HUES6 (cell line): ENCODE measurements around the gene RNF135.
"Not testable (repeated sequence)": the region's sequence is repeated elsewhere in the genome, so short reads cannot be mapped to it uniquely, and the experiment has no call there.

Experiments used
- H3K27ac ChIP-seq: 2 replicates; pipeline ENCODE4 v1.7.0; 2013; ENCODE audit warnings: low read depth, mild to moderate bottlenecking, low read length, inconsistent platforms
- H3K27me3 ChIP-seq: 2 replicates; pipeline ENCODE4 v1.6.1; 2013; ENCODE audit warnings: low read length; ENCODE audit not compliant: control insufficient read depth, insufficient read depth
- H3K36me3 ChIP-seq: 2 replicates; pipeline ENCODE4 v1.6.1; 2013; ENCODE audit warnings: low read length; ENCODE audit not compliant: control insufficient read depth, insufficient read depth
- H3K4me1 ChIP-seq: 2 replicates; pipeline ENCODE4 v1.6.1; 2013; ENCODE audit warnings: low read length; ENCODE audit not compliant: control insufficient read depth, insufficient read depth
- H3K4me3 ChIP-seq: 2 replicates; pipeline ENCODE4 v1.5.1; 2013; ENCODE audit warnings: low read depth, low read length
- H3K9ac ChIP-seq: one replicate; pipeline ENCODE4 v1.6.1; 2013; ENCODE audit warnings: mild to moderate bottlenecking, low read length
- H3K9me3 ChIP-seq: 2 replicates; pipeline ENCODE4 v1.6.1; 2013; ENCODE audit warnings: low read depth, low read length; ENCODE audit not compliant: control insufficient read depth, insufficient read depth

RNF135 gene

GRCh38 chr17:30931582-30931981 lies 39.3 kb upstream of the RNF135 start:
- H3K27ac ChIP-seq, H3K9me3 ChIP-seq, H3K9ac ChIP-seq, H3K36me3 ChIP-seq, H3K4me1 ChIP-seq, H3K4me3 ChIP-seq, H3K27me3 ChIP-seq: not testable (repeated sequence)

- H3K36me3 ChIP-seq = no peaks in the 10 kb centered on the region
- H3K9me3 ChIP-seq = no peaks in the 10 kb centered on the region
- no peak overlapping the region for H3K27ac ChIP-seq
- H3K4me1 ChIP-seq = no peaks in the 10 kb centered on the region
- H3K4me3 ChIP-seq = no peak overlapping the region
- H3K9ac ChIP-seq = no peak overlapping the region
- H3K27me3 ChIP-seq = no peaks in the 10 kb centered on the region
These were observed 36.9 kb upstream of the RNF135 start for GRCh38 chr17:30933966-30934365.

GRCh38 chr17:30939051-30939689 lies 31.7 kb upstream of the RNF135 start:
- no peak overlapping the region for H3K4me3 ChIP-seq
- no peaks in the 10 kb centered on the region for H3K9me3 ChIP-seq
- no peaks in the 10 kb centered on the region for H3K36me3 ChIP-seq
- no peaks in the 10 kb centered on the region for H3K27me3 ChIP-seq
- H3K4me1 ChIP-seq = no peaks in the 10 kb centered on the region
- no peak overlapping the region for H3K27ac ChIP-seq
- no peak overlapping the region for H3K9ac ChIP-seq

DNA sequence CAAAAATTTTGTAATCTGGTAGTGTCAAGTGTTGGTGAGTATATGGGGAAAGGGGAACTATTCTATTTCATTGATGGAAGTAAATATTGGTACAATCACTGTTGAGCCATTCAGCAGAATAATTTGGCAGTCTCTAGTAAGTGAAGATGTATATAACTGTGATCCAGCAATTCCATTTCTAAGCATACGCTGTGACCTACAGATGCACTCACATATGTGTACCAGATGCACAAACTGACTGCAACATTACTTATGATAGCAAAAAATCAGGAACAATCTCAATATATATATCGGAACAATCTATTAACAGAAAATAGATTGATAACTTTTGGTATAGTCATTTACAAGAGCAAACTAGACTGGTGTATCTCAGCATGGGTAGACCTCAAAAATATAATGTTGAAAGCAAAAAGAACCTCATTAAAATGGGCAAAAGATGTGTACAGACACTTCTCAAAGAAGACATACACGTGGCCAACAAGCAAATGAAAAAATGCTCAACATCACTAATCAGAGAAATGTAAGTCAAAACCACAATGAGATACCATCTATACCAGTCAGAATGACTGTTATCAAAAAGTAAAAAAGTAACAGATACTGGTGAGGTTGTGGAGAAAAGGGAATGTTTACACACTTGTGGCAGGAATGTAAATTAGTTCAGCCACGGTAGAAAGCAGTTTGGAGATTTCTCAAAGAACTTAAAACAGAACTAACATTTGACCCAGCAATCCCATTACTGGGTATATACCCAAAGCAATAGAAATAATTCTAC lies 28.3 kb upstream of the RNF135 start:
- Histone ChIP-seq H3K9me3 (no peaks in the 10 kb centered on the region), H3K36me3 (no peaks in the 10 kb centered on the region), H3K9ac (no peak overlapping the region), H3K27me3 (no peaks in the 10 kb centered on the region), H3K4me3 (no peak overlapping the region), H3K4me1 (no peaks in the 10 kb centered on the region), H3K27ac (no peak overlapping the region)

- H3K4me3 ChIP-seq = no peak overlapping the region
- H3K4me1 ChIP-seq = no peaks in the 10 kb centered on the region
- H3K27ac ChIP-seq = no peak overlapping the region
- no peaks in the 10 kb centered on the region for H3K9me3 ChIP-seq
- no peak overlapping the region for H3K9ac ChIP-seq
- no peaks in the 10 kb centered on the region for H3K27me3 ChIP-seq
- no peaks in the 10 kb centered on the region for H3K36me3 ChIP-seq
These were observed 23.0 kb upstream of the RNF135 start for GRCh38 chr17:30947796-30948195.

DNA sequence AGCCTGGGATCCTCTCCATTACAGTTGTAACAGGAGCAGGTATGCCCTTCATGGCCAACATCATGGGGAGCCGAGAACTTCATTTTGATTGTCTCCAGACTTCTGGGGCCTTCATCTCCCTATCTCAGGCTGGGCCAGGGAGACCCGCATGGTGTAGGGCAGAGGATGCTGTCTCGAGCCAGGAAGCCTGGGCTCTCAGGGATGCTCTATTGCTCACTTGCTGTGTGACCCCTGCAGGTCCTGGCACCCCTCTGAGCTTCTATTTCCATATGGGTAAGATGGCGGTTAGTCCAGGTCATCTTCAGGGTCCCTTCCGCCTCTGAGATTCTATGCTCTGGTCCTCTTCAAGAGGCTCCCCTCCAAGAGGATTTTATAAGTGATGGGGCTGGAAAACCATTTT lies 20.6 kb upstream of the RNF135 start:
- Histone ChIP-seq H3K4me1 (no peaks in the 10 kb centered on the region), H3K27ac (no peak overlapping the region), H3K9ac (no peak overlapping the region), H3K4me3 (no peak overlapping the region), H3K9me3 (no peaks in the 10 kb centered on the region), H3K36me3 (no peaks in the 10 kb centered on the region), H3K27me3 (no peaks in the 10 kb centered on the region)

DNA sequence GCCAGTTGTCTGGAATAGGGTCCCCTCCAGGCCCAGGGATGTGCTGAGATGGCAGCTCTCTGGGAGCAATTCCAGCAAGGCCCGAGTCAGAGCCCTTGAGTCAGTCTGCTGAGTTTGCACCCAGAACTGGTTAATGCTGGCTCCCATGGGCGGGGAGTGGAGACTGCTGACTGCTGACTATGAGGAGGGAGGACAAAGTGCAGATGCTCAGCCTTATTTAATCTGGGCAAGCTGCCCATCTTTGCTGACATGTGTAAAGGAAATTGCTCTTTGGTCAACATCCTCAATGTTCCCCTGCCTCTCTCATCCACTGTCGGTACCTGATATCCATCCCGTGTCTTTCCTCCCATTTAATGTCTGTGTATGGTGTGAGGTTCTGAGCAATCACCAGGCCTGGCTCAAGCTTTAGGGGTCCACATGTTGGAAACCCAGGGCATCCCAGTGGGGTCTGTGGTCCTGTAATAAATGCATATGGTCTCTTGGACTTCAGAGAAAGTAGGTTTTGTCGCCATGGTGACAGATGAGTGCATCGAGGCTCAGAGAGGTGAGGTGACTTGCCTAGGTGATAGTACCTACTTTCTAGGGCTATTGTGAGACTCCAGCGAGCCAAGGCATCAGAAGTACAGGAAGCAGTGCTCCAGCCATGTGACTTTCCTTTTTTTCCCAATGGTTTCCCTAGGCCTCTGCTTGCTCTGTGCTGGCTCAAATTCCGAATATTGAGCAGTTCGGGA lies 20.0 kb upstream of the RNF135 start:
- Histone ChIP-seq H3K36me3 (no peaks in the 10 kb centered on the region), H3K27ac (no peak overlapping the region)

GRCh38 chr17:30952638-30953393 lies 18.0 kb upstream of the RNF135 start:
- Histone ChIP-seq H3K27ac (no peak overlapping the region), H3K4me1 (no peaks in the 10 kb centered on the region)

More for the DNA sequence above, 20.0 kb upstream of the RNF135 start:
- Histone ChIP-seq H3K4me1 (no peaks in the 10 kb centered on the region), H3K9me3 (no peaks in the 10 kb centered on the region), H3K9ac (no peak overlapping the region), H3K4me3 (no peak overlapping the region), H3K27me3 (no peaks in the 10 kb centered on the region)

GRCh38 chr17:30954046-30954830 lies 16.6 kb upstream of the RNF135 start:
- no peaks in the 10 kb centered on the region for H3K27me3 ChIP-seq
- H3K36me3 ChIP-seq = no peaks in the 10 kb centered on the region
- H3K27ac ChIP-seq = no peak overlapping the region
- no peaks in the 10 kb centered on the region for H3K9me3 ChIP-seq
- H3K4me3 ChIP-seq = no peak overlapping the region
- no peaks in the 10 kb centered on the region for H3K4me1 ChIP-seq
- no peak overlapping the region for H3K9ac ChIP-seq

More at GRCh38 chr17:30952638-30953393, 18.0 kb upstream of the RNF135 start:
- Histone ChIP-seq H3K36me3 (no peaks in the 10 kb centered on the region), H3K9me3 (no peaks in the 10 kb centered on the region), H3K27me3 (no peaks in the 10 kb centered on the region), H3K4me3 (no peak overlapping the region), H3K9ac (no peak overlapping the region)

GRCh38 chr17:30956764-30957374 lies 14.0 kb upstream of the RNF135 start:
- Histone ChIP-seq H3K27ac (no peak overlapping the region), H3K9ac (no peak overlapping the region), H3K27me3 (no peaks in the 10 kb centered on the region), H3K4me1 (no peaks in the 10 kb centered on the region), H3K4me3 (no peak overlapping the region), H3K9me3 (no peaks in the 10 kb centered on the region), H3K36me3 (no peaks in the 10 kb centered on the region)
